GM06990 (cell line): ENCODE data around the gene DYSF.

Source experiments
- DNase-seq: peaks from one replicate; pipeline ENCODE4 v3.0.0-alpha.2; 2011; ENCODE audit not compliant: insufficient read length; ENCODE audit errors: extremely low read depth
- H3K27me3 ChIP-seq: replicated peaks from 2 replicates; pipeline ENCODE4 v1.6.0; 2011; ENCODE audit warnings: low read length; ENCODE audit not compliant: control insufficient read depth, insufficient read depth
- H3K36me3 ChIP-seq: 2 replicates; pipeline ENCODE4 v1.5.1; 2011; ENCODE audit warnings: low read length; ENCODE audit not compliant: control insufficient read depth, insufficient read depth
- H3K4me3 ChIP-seq: replicated peaks from 2 replicates; pipeline ENCODE4 v1.5.1; 2011; ENCODE audit warnings: low read depth, mild to moderate bottlenecking, control low read depth, low read length
- TF ChIP-seq, protein P1 (sequence below): IDR thresholded peaks from 2 replicates; pipeline ENCODE4 v1.5.1; 2011; ENCODE audit warnings: low read length, control low read depth, mild to moderate bottlenecking, inconsistent platforms; ENCODE audit not compliant: insufficient read depth, poor library complexity, severe bottlenecking

DYSF gene

DNA sequence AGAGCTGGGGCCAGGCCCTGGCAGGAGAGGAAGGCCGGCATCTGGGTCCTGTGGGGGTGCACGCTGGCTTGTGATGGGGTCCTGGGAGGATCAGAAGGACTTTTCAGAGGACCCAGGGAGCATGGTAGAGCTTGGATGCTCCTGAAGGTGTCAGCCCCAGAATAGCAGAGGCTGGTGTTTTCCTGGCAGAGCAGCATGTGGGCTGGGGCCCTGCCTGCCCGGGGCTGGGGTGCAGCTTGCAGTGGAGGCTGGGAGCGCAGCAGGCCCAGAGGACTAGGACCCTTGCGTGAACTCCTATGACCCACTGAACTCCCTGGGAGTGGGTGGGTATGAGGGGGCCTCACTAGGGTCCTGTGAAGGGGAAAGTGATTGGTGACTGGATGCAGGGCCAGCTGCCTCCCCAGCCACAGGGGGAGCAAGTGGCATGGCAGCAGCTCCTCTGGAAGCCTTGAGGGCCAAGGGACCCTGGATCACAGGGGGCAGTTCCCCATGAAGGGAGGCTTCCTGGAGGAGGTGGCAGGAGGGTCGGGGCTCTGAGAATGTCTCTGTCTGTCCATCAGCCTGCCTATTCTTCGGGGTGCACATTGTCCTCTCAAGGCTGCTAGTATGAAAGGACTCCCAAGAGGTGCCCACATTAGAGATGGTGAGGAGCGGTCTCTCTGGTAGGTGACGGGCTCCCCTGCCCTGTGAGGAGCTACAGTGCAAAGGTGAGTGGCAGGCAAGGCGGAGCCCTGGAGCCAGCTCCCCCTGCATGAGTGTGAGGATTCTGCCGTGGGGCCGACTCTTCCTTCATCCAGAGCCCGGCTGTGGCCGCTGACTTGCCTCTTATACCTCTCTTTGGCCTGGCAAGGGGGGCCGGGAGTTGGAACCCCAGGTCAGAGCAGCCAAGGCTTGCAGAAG is 249.0 kb downstream of the DYSF start:
- no peak overlapping the region for H3K4me3 ChIP-seq
- no peaks in the 10 kb centered on the region for H3K36me3 ChIP-seq
- no peak for DNase-seq
- 0 out of 2 replicates have a peak, but pooled peaks cover 2% of the 10 kb centered on the region for H3K27me3 ChIP-seq
- TF ChIP-seq, protein P1, sequence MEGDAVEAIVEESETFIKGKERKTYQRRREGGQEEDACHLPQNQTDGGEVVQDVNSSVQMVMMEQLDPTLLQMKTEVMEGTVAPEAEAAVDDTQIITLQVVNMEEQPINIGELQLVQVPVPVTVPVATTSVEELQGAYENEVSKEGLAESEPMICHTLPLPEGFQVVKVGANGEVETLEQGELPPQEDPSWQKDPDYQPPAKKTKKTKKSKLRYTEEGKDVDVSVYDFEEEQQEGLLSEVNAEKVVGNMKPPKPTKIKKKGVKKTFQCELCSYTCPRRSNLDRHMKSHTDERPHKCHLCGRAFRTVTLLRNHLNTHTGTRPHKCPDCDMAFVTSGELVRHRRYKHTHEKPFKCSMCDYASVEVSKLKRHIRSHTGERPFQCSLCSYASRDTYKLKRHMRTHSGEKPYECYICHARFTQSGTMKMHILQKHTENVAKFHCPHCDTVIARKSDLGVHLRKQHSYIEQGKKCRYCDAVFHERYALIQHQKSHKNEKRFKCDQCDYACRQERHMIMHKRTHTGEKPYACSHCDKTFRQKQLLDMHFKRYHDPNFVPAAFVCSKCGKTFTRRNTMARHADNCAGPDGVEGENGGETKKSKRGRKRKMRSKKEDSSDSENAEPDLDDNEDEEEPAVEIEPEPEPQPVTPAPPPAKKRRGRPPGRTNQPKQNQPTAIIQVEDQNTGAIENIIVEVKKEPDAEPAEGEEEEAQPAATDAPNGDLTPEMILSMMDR, result no peak

DNA sequence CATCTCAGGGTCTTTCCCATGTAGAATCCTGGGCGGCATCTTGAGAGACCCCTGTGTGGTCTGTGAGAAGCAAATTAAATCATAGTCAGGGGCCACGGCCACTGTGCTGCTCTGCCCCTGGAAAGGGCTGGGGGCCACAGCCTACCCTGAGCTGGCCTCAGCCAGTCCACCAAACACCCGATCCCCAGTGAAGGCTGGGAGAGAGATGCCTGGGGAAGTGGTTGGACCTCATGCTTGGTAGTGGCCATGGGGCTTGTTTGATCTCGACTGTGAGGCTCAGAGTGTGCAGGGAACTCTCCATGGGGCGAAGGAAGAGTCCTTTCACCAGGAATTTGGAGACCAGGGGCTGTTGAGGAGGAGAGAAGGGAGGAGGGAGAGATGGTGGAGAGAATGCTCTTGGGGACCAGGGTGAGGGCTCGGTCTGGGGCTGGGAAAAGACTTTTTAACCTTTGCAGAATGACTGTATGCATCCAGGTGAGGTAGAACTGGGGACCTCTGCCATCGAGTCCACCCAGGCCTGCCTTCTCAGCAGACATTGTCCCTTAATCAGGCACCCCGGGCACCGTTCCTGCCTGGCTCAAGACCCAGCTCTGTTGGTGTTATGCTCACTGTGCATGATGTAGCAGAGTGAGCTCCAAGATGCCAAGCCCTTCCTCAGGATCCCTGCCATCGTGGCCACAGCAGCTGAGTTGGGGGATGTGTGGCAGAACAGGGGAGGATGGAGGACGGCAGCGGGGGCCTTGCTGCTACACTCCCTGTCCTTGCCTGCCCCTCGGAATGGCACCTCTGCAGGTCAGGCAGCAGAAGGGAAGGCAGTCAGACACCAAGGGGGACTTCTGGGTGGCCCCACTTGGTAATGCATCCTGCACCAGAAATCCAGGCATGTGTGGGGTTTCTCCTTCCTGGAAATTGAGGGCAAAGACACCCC is 249.9 kb downstream of the DYSF start:
- H3K4me3 ChIP-seq, result no peak overlapping the region
- TF ChIP-seq, protein P1, result no peak
- H3K27me3 ChIP-seq, result 0 out of 2 replicates have a peak, but pooled peaks cover 2% of the 10 kb centered on the region
- DNase-seq, result no peak
- no peaks in the 10 kb centered on the region for H3K36me3 ChIP-seq

DNA sequence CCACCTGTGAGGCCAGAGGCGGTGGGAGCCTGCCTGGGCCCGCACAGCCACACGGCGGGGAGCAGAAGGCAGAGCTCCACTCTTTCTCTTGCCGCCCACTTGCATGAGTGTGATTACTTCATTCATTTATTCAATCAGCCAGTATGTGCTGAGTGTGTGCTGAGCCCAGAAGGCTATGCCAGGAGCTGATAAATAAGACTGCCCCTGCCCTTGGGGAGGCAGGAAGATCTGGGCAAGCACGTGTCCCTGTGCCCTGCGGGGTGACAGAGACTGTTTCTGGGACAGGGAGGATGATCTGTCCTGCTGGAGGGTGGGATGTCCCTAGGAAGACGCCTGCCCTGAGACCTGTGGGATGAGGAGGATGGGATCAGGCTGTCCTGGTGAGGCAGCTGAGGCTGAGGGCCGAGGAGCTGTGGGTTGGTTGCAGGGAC is 250.8 kb downstream of the DYSF start:
- Histone ChIP-seq H3K27me3 (no peaks in the 10 kb centered on the region), H3K36me3 (no peaks in the 10 kb centered on the region), H3K4me3 (no peak overlapping the region)
- TF ChIP-seq, protein P1, result no peak
- no peak for DNase-seq

DNA sequence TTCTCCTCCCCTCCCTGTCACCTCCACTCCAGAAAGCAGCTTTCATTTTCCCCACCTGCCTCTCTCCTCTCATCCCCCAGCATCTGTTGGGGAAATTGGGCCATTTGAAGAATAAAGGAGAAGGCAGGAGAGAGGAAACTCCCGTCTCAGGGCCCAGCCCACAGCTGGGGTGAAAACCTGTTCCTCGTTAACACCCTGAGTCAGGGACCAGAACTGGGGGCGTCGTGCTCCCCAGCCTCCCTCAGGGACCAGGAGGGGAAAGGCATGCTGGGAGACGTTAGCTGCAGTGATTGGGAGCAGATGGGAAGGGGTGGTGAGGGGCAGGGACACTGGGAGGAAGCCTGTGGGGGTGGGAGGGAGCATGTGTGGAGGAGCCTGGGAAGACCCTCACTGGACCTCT is 251.3 kb downstream of the DYSF start:
- DNase-seq, result no peak
- no peaks in the 10 kb centered on the region for H3K27me3 ChIP-seq
- H3K4me3 ChIP-seq, result no peak overlapping the region
- TF ChIP-seq, protein P1, result no peak
- H3K36me3 ChIP-seq, result no peaks in the 10 kb centered on the region

DNA sequence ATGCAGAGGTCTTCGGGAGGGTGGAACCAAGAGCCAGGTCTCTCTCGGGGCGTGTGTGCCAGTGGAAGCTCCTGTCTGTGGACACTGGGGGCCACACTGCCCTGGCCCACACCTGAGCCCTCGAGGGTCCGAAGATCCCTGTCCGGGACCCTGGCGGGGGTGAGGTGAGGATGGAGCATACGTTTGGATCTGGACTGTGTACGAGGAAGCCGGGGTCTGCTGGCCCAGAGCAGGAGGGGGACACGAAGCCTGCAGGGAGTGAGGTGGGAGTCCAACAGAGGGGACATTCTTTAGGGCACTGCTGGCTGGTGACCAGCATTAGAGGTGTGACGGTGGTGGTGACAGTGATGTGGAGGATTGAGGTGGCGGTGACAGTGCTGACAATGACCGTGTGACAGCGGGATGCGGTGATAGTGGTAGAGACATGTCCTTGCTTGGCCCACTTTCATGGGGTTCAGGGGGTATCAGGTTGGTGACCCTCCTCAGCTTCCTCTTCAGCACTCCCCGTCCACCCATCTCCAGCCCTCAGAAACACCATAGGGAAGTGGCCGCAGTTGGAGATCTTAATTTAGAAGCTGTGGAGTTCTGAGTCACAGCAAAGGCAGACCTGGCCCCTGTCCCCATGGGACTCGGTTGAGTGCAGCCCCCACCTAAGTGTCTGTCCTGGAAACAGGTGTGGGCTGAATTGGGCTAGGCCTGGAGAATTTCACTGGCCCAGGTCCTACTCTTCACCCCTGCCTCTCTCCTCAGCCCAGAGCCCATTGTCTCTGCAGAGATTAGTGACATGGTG is 252.0 kb downstream of the DYSF start:
- Histone ChIP-seq H3K36me3 (no peaks in the 10 kb centered on the region), H3K4me3 (no peak overlapping the region), H3K27me3 (no peaks in the 10 kb centered on the region)
- TF ChIP-seq, protein P1, result no peak
- DNase-seq, result no peak
